Activated T-helper 1 cell treated with anti-CD3 and anti-CD28 coated beads, Interleukin-12 subunit alpha, Interleukin-12 subunit beta, Interleukin-2, Interleukin-4 antibody, amounts not matched to agents 30 ng/mL and 10 ng/mL and 1 ng/mL, durations not matched to agents 14 hours and 24 hours and 36 hours (primary cell): ENCODE results near the gene FXYD5. TPM values are rescaled to one million over a fixed set of nuclear protein-coding genes. Genes with fewer than 3 reads are reported as not detected.
"Not testable (repeated sequence)": the region's sequence is repeated elsewhere in the genome, so short reads cannot be mapped to it uniquely, and the experiment has no call there.

Experiments used
- DNase-seq: peaks from one replicate; pipeline ENCODE4 v3.0.0; 2021; ENCODE audit warnings: low spot score
- H3K27ac Mint-ChIP-seq: one replicate; pipeline ENCODE4 v1.8.0; 2021; ENCODE audit warnings: mild to moderate bottlenecking, mixed read lengths
- H3K27me3 Mint-ChIP-seq: one replicate; pipeline ENCODE4 v1.8.0; 2022; ENCODE audit warnings: mild to moderate bottlenecking, moderate library complexity, mixed read lengths; ENCODE audit not compliant: insufficient read depth
- H3K36me3 Mint-ChIP-seq: one replicate; pipeline ENCODE4 v1.8.0; 2021; ENCODE audit warnings: low read depth, mixed read lengths
- H3K4me1 Mint-ChIP-seq: one replicate; pipeline ENCODE4 v1.8.0; 2021; ENCODE audit warnings: low read depth, mixed read lengths
- H3K4me3 Mint-ChIP-seq: one replicate; pipeline ENCODE4 v1.8.0; 2021; ENCODE audit warnings: mild to moderate bottlenecking, moderate library complexity, mixed read lengths
- H3K9me3 Mint-ChIP-seq: one replicate; pipeline ENCODE4 v1.8.0; 2021; ENCODE audit warnings: mixed read lengths
- intact Hi-C: fragments of 100-400 bp; cut with micrococcal nuclease; formaldehyde crosslinking; loops from one replicate; pipeline ENCODE4 v1.15.1; 2024
- total RNA-seq: library from RNA; stranded (reverse); gene quantifications from 2 replicates; pipeline ENCODE4 v1.2.3, GENCODE V29; 2022

The FXYD5 gene
- total RNA-seq, 1 donor from 2014 or later = 309 TPM

DNA sequence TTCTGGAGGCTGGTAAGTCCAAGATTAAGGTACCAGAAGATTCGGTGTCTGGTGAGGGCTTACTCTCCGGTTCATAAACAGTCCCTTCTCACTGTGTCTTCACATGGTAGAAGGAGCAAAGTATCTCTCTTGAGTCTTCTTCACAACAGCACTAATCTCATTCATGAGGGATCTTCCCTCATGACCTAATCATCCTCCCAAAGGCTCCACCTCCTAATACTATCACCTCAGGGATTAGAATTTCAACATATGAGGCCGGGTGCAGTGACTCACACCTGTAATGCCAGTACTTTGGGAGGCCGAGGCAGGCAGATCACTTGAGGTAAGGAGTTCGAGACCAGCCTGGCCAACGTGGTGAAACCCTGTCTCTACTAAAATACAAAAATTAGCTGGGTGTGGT is 42.3 kb downstream of the FXYD5 start:
- H3K9me3 Mint-ChIP-seq, H3K36me3 Mint-ChIP-seq, H3K27me3 Mint-ChIP-seq, intact Hi-C loops, H3K4me3 Mint-ChIP-seq, H3K4me1 Mint-ChIP-seq, H3K27ac Mint-ChIP-seq, DNase-seq: not testable (repeated sequence)

DNA sequence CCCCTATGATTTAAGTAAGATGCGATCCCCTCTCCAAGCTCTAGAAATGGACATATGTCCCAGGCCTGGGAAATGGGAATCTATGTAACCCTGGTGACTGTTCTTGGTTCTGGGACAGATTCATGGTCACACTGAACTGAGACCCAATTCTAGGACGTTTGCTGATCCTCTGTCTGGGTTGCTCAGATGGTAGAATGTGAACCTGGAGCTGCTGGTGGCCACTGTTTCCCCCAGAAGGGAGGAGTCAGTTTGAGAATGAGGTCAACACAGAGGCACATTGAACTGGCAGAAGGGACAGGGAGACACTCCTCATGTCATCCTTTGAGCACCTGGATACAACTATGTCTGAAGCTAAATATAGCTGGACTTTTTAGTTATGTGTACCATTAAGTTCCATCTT is 44.9 kb downstream of the FXYD5 start:
- intact Hi-C loops = no loop called here
- DNase-seq = no peak

DNA sequence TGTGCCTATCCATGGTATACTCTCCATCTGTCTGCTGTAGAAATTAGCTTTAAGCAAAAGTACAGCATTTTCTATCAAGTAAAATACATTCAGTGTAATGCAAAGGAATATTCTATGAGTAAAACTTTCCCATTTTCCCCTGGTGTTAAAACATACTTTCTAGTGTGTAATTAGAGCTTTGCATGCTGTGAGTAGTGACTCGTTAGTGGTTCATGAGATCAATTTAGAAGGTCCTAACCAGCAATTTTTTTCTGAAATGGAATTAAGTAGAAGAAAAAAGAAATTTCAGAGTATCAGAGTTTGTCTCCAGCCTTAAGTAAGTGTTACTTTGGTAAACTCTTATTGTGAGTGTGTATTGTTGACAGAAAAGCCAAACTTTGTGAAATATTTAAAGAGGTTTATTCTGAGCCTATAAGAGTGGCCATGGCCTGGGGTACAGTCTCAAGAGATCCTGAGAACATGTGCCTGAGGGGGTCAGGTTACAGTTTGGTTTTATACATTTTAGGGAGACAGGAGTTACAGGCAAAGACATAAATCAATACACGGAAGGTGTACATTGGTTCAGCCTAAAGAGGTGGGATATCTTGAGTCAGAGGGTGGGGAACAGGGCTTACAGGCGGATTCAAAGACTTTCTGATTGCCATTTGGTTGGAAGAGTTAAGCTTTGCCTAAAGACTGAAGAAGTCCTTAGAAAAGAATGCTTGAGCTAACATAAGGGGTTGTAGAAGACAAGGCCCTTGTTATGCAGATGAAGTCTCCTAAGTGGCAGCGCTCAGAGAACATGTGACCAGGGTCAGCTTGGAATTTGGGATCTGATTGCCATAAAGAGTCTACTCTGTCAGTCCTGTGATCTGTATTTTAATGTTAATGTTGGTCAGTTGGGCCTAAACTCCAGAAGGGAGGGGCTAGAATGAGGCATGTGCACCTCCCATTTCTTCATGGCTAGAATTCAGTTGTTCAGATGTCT is 48.5 kb downstream of the FXYD5 start:
- peaks cover 54% of the 10 kb centered on the region for H3K4me1 Mint-ChIP-seq
- no peaks in the 10 kb centered on the region for H3K27me3 Mint-ChIP-seq
- no peak overlapping the region for H3K4me3 Mint-ChIP-seq
- intact Hi-C loops = no loop called here
- H3K9me3 Mint-ChIP-seq = peaks cover 2% of the 10 kb centered on the region
- no peak for DNase-seq
- peak overlapping the region; percentile 67 for H3K27ac Mint-ChIP-seq
- peaks cover 4% of the 10 kb centered on the region for H3K36me3 Mint-ChIP-seq

More for the DNA sequence above, 44.9 kb downstream of the FXYD5 start:
- Mint-ChIP-seq H3K27me3 (no peaks in the 10 kb centered on the region), H3K36me3 (peaks cover 2% of the 10 kb centered on the region), H3K9me3 (no peaks in the 10 kb centered on the region), H3K4me3 (no peak overlapping the region), H3K27ac (no peak overlapping the region), H3K4me1 (peaks cover 22% of the 10 kb centered on the region)

DNA sequence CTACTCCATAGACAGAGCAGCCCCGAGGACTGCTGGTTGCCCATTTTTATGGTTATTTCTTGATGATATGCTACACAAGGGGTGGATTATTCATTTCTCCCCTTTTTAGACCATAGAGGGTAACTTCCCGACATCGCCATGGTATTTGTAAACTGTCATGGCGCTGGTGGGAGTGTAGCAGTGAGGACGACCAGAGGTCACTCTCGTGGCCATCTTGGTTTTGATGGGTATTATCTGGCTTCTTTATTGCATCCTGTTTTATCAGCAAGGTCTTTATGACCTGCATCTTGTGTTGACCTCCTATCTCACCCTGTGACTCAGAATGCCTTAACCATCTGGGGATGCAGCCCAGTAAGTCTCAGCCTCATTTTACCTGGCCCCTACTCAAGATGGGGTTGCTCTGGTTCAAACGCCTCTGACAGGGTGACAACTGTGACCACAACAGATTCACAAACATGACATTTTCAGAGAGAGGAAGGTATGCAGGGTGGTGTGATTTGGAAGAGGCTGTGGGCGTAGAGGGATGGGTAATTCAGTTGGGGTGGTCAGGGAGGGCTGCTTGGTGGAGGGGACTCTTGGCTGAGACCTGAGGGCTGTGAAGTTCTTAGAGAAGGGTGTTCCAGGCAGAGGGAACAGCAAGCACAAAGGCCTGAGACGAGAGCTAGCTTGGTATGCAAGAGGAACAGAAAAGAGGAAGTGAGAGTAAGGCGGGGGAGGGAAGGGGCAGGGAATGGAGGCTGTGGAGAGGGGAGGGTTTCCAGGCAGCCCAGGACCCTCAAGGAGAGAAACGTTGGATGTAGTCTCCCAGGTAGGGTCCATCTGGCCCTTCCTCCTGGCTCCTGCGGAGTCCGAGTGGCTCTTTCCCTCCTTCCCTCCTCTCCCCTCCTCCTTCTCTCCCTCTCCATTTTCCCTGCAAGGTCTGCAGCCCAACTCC is 50.5 kb downstream of the FXYD5 start:
- H3K27me3 Mint-ChIP-seq = no peaks in the 10 kb centered on the region
- H3K27ac Mint-ChIP-seq = peak overlapping the region; percentile 95
- peak overlapping the region; percentile 61 for H3K4me3 Mint-ChIP-seq
- intact Hi-C loops = loop anchor here (5.0 kb wide), 1 partner anchor 142 kb away; the partner anchor contains the start of gene FFAR1
- peaks cover 63% of the 10 kb centered on the region for H3K4me1 Mint-ChIP-seq
- DNase-seq = no peak
- peaks cover 5% of the 10 kb centered on the region for H3K9me3 Mint-ChIP-seq
- peaks cover 7% of the 10 kb centered on the region for H3K36me3 Mint-ChIP-seq

DNA sequence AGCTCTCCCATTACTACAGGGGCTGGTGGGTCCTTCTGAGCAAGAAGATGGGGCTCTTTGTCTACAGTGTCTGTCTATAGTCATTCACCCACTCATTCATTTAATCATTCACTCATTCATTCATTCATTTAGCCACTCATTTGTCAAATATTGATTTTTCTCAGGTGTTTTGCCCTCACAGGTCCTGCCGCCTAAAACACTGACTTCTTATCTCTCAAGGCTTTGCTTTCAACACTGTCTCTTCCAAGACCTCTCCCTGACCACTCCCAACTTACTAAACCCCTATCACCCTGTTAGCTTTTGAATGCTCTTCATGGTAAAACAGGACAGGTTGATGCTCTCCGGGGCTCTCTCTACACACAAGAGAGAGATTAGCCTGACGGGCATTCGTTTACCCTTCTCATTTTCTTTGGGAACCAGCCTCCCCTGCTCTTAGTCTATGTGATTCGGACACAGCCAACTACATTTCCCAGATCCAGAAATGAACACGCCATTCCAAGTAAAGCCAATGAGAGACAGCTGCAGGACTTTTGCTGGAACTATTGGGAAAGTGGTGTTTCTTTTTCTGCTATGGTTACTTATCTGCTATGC is 51.3 kb downstream of the FXYD5 start:
- intact Hi-C loops = loop anchor here (1.0 to 5.0 kb wide), 3 partner anchors 8 to 141 kb away; partner anchors contain the start of gene FFAR1
- H3K4me1 Mint-ChIP-seq = peaks cover 66% of the 10 kb centered on the region
- H3K27me3 Mint-ChIP-seq = no peaks in the 10 kb centered on the region
- peaks cover 5% of the 10 kb centered on the region for H3K9me3 Mint-ChIP-seq
- DNase-seq = no peak
- peaks cover 7% of the 10 kb centered on the region for H3K36me3 Mint-ChIP-seq
- H3K27ac Mint-ChIP-seq = peak overlapping the region; percentile 88
- H3K4me3 Mint-ChIP-seq = peak overlapping the region; percentile 64

DNA sequence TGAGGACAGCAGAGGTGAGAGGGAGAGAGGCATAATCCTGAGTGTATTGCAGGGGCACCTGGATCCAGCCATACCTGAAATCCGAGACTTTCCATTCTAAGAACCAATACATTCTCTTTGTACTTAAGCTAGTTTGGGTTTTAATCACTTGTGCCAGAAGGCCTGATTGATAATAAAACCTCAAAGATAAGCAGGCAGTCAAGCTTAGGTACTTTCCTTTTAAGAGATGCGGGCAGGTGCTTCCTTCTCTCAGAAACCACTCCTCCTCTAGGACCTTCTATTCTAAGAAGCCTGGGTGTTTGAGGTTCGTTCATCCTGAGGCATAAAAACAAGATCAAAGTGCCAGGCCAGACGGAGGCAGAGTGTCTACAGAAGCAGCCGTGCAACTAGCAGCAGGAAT is 51.8 kb downstream of the FXYD5 start:
- Mint-ChIP-seq H3K9me3 (peaks cover 5% of the 10 kb centered on the region), H3K36me3 (peaks cover 7% of the 10 kb centered on the region), H3K4me1 (peaks cover 70% of the 10 kb centered on the region), H3K27ac (peak overlapping the region; percentile 88), H3K27me3 (no peaks in the 10 kb centered on the region), H3K4me3 (peak overlapping the region; percentile 64)
- intact Hi-C loops = loop anchor here (1.0 to 5.0 kb wide), 3 partner anchors 8 to 141 kb away; partner anchors contain the start of gene FFAR1
- DNase-seq = peak; percentile 56

DNA sequence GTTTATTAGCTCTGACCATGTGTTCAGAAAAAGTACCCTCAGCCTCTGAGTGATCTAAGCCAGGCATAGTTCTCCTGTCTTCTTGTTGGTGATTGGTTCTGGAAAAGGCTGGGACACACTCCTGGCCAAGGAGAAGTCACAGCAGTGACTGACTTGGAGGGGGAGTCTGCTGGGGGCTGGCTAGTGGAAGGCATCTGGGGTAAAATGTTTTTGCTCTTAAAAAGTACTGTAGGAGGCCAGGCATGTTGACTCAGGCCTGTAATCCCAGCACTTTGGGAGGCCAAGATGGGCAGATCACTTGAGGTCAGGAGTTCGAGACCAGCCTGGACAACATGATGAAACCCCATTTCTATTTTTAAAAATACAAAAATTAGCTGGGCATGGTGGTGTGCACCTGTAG is 52.3 kb downstream of the FXYD5 start:
- DNase-seq = no peak
- Mint-ChIP-seq H3K27me3 (no peaks in the 10 kb centered on the region), H3K4me3 (peak overlapping the region; percentile 64), H3K36me3 (peaks cover 7% of the 10 kb centered on the region), H3K27ac (peak overlapping the region; percentile 88), H3K9me3 (peaks cover 5% of the 10 kb centered on the region), H3K4me1 (peaks cover 75% of the 10 kb centered on the region)
- intact Hi-C loops = loop anchor here (1.0 to 5.0 kb wide), 3 partner anchors 7 to 140 kb away; partner anchors contain the start of gene FFAR1

DNA sequence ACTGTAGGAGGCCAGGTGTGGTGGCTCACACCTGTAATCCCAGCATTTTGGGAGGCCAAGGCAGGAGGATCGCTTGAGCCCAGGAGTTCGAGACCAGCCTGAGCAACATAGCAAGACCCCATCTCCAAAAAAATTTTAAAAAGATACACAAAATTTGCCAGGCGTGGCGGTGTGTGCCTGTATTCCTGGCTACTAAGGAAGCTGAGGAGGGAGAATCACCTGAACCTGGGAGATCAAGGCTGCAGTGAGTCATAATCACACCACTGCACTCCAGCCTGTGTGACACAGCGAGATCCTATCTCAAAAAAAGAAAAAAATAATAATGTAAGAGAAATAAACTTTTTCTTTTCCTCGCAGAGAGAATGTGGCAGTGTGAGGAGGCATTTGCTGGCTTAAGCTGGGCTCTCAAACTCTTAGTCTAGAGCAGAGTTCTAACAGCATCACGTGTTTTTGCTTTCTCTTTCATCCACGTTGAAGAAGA is 52.9 kb downstream of the FXYD5 start:
- no peak for DNase-seq
- Mint-ChIP-seq H3K36me3 (peaks cover 7% of the 10 kb centered on the region), H3K4me3 (no peak overlapping the region), H3K9me3 (peaks cover 5% of the 10 kb centered on the region), H3K27ac (peak overlapping the region; percentile 78), H3K27me3 (no peaks in the 10 kb centered on the region), H3K4me1 (peaks cover 80% of the 10 kb centered on the region)
- intact Hi-C loops = loop anchor here (5.0 kb wide), 1 partner anchor 140 kb away; the partner anchor contains the start of gene FFAR1

DNA sequence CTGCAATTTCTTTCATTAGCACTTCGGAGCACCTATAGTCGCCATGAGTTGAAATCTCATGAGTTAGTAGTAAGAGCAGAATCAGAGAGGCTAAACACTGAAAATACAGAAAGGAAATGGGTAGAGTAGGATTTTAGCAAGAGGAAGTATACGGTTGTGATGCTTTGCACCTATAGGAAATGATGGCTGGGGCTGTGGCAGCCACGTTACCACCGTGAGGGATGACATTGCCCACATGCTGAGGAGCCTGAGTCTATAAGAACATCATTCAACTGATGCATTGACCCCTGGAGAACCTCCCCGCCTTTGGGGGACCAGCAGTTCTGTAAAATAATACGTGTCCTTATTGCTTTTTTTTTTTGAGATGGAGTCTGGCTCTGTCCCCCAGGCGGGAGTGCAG is 53.6 kb downstream of the FXYD5 start:
- H3K4me1 Mint-ChIP-seq = peaks cover 77% of the 10 kb centered on the region
- H3K27me3 Mint-ChIP-seq = no peaks in the 10 kb centered on the region
- intact Hi-C loops = loop anchor here (5.0 kb wide), 1 partner anchor 139 kb away; the partner anchor contains the start of gene FFAR1
- H3K4me3 Mint-ChIP-seq = no peak overlapping the region
- H3K9me3 Mint-ChIP-seq = peaks cover 5% of the 10 kb centered on the region
- peaks cover 5% of the 10 kb centered on the region for H3K36me3 Mint-ChIP-seq
- peak overlapping the region; percentile 78 for H3K27ac Mint-ChIP-seq
- no peak for DNase-seq

DNA sequence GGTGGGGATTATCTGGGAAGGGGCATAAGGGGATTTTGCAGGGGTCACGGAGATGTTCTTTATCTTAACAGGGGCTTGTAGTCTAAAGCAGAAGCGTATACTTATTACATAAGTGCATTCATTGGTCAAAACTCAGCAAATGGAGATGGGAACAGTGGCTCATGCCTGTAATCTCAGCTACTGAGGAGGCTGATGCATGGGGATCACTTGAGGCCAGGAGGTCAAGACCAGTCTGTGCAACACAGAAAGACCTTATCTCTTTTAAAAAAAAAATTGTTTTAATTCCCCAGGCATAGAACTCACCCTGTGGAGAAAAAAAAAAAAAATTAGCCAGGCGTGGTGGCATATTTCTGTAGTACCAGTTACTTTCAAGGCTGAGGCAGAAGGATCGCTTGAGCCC is 55.1 kb downstream of the FXYD5 start:
- no peaks in the 10 kb centered on the region for H3K27me3 Mint-ChIP-seq
- H3K4me1 Mint-ChIP-seq = peaks cover 74% of the 10 kb centered on the region
- peaks cover 5% of the 10 kb centered on the region for H3K36me3 Mint-ChIP-seq
- H3K4me3 Mint-ChIP-seq = no peak overlapping the region
- peak overlapping the region; percentile 62 for H3K27ac Mint-ChIP-seq
- no peak for DNase-seq
- peaks cover 5% of the 10 kb centered on the region for H3K9me3 Mint-ChIP-seq
- intact Hi-C loops = loop anchor here (5.0 kb wide), 3 partner anchors 38 to 138 kb away; partner anchors contain the start of genes FFAR1, LSR and USF2

DNA sequence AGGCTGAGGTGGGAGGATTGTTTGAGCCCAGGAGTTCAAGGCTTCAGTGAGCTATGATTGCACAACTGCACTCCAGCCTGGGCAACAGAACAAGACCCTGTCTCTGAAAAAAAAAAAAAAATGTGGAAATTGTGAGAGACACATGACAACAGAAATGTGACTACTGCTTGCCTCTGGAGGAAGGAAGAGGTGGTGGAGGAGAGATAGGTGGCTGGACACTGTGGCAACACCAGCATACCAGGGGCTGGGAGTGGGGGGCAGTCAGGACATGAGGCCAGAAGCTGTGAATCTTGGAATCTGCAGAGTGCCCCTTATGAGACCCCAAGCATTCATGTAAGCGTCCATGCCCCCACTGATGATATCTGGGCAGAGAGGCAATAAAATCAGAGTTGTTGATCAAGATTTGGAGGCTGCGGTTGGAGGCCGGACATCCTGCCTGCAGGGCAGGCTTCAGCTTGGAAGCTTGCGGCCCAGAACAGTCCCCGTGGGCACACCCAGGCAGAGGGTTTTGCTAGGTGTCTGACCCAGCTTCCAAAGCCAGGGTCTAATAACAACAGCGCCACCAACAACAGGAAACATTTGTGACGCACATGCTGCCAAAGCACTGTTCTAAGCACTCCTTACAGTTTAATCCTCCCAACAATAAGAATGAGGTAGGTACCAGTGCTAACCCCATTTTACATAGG is 57.2 kb downstream of the FXYD5 start:
- no peaks in the 10 kb centered on the region for H3K27me3 Mint-ChIP-seq
- H3K36me3 Mint-ChIP-seq = peaks cover 5% of the 10 kb centered on the region
- H3K4me3 Mint-ChIP-seq = peak overlapping the region; percentile 65
- peaks cover 5% of the 10 kb centered on the region for H3K9me3 Mint-ChIP-seq
- DNase-seq = peak; percentile 69
- intact Hi-C loops = loop anchor here (5.0 kb wide), 2 partner anchors 36 to 56 kb away; partner anchors contain the start of genes LSR and USF2
- peak overlapping the region; percentile 91 for H3K27ac Mint-ChIP-seq
- H3K4me1 Mint-ChIP-seq = peaks cover 64% of the 10 kb centered on the region
